ENCODE data around the gene DCAF15.
"Not testable (repeated sequence)": the region's sequence is repeated elsewhere in the genome, so short reads cannot be mapped to it uniquely, and the experiment has no call there.

DCAF15 gene

DNA sequence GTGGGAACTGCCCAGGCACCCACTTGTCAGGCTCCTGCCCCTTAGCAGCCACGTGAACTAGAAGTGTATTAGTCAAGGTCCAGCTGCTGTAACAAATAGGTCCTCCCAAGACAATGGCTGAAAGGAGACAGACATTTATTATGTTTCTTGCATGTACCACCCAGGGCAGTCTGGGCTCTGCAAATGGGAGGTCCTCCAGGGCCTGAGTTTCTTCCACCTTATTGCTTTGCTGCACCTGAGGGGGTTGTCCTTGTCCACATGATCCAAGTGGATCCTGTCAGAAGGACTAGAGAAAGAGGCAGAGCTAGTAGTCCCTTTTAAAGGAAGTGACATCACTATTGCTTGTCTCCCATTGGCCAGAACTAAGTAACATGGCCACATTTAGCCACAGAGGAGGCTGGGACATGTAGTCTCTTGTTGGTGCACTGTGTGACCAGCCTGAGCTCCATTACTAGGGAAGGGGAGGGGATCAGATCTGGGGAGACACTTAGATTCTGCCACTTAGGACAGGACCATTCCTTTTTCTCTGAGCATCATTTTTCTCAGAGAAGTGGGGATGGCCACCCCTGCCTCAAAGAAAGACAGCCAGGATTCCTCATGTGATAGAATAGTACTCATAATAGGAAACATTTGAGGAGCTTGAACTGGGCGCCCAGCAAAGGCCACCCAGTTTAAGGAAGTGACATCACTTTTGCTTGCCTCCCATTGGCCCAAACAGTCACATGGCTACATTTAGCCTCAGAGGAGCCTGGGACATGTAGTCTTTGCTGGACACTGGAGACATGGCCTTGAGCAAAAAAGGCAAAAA, 31.2 kb upstream of the DCAF15 start:
- Mint-ChIP-seq H3K4me1 (no peaks in the 10 kb centered on the region), H3K9me3 (peaks cover 0 to 3% of the 10 kb centered on the region in 2 donors), H3K27me3 (no peaks in the 10 kb centered on the region), H3K36me3 (peaks cover 53 to 58% of the 10 kb centered on the region in 2 donors), H3K4me3 (no peak overlapping the region), H3K27ac (no peak overlapping the region)
- peak; percentile 14 for DNase-seq
- ATAC-seq (replicated peaks): peak; percentile 91 to 95

DNA sequence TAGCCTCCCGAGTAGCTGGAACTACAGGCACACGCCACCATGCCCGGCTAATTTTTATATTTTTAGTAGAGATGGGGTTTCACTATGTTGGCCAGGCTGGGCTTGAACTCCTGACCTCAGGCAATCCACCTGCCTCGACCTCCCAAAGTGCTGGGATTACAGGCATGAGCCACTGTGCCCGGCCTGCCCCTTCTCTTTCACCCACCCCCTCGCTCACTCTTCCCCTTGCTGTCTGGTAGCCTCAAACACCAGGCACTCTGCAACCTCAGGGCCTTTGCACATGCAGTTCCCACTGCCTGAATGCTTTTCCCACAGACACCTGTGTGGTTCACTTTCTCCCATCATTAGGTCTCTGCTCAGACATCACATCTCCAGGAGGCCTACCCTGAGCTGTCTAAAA, 30.2 kb upstream of the DCAF15 start:
- not testable (repeated sequence) for DNase-seq; ATAC-seq (replicated peaks); H3K4me1 Mint-ChIP-seq; H3K27ac Mint-ChIP-seq; H3K27me3 Mint-ChIP-seq; H3K4me3 Mint-ChIP-seq; H3K9me3 Mint-ChIP-seq
- H3K36me3 Mint-ChIP-seq: peaks cover 60 to 64% of the 10 kb centered on the region in 2 donors

DNA sequence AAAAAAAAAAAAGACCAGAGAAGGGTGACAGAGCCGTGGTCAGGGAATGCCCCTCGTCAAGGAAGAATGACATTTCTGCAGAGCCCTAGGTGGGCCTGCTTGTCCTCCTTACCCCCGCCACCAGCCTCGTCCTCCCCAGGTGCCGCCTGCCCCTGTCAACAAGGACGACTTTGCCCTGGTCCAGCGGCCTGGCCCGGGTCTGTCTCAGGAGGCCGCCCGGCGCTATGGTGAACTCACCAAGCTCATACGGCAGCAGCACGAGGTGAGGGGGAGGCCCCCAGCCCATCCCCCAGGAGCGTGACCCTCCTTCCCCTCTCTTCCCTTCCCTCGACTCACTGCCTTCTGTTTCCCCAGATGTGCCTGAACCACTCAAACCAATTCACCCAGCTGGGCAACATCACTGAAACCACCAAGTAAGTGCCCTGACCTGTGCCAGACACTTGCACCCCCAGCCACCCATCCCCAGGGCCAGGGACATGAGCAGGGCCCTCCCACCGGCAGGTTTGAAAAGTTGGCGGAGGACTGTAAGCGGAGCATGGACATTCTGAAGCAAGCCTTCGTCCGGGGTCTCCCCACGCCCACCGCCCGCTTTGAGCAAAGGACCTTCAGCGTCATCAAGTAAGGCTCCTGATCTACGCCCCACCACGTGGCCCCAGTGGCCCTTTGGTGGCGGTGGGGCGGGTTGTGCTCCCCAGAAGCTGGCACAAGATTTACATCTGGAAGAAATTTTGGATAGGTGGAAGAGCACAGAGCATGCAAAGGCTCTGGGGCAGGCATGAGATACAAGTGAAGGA, 28.9 kb upstream of the DCAF15 start:
- Mint-ChIP-seq H3K27ac (no peak overlapping the region), H3K36me3 (peaks cover 63 to 71% of the 10 kb centered on the region in 2 donors), H3K4me3 (no peak overlapping the region), H3K9me3 (peaks cover 0 to 3% of the 10 kb centered on the region in 2 donors), H3K27me3 (no peaks in the 10 kb centered on the region), H3K4me1 (no peaks in the 10 kb centered on the region)
- DNase-seq (no peak), ATAC-seq (replicated peaks) (no peak)

DNA sequence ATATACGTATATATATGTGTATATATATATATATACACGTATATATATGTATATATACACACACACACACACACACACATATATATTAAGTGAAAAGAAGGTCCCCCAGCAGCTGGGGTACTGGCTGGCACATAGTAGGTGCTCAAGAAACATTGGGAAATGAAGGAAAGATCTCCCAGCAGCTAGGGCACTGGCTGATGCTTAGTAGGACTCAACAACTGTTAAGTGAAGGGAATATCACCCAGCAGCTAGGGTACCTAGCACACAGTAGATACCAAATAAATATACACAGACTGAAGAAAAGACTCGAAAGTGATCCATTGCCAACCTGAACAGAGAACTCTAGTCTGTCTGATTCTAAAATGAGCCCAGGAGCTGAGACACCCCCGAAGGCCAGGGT, 26.3 kb upstream of the DCAF15 start:
- Mint-ChIP-seq H3K4me3 (no peak overlapping the region), H3K27ac (no peak overlapping the region), H3K36me3 (peaks cover 48 to 58% of the 10 kb centered on the region in 2 donors), H3K27me3 (no peaks in the 10 kb centered on the region), H3K9me3 (peaks cover 0 to 3% of the 10 kb centered on the region in 2 donors), H3K4me1 (no peaks in the 10 kb centered on the region)
- no peak for DNase-seq
- no peak for ATAC-seq (replicated peaks)

DNA sequence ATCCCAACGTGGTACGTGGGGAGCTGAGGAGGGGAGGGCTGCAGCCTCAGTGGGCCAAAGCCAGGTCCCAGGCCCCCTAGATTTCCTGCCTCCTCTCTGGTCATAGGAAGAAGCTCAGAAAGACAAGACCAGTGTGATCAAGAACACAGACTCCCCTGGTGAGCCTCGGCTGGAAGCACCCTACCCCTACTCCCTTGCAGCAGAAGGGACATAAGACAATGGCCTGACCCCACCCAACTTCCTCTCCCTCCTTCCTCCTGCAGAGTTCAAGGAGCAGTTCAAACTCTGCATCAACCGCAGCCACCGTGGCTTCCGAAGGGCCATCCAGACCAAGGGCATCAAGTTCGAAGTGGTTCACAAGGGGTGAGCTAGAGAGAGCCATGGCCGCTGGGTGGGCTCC, 25.6 kb upstream of the DCAF15 start:
- Mint-ChIP-seq H3K4me3 (no peak overlapping the region), H3K4me1 (no peaks in the 10 kb centered on the region), H3K27ac (no peak overlapping the region), H3K27me3 (no peaks in the 10 kb centered on the region), H3K9me3 (no peaks in the 10 kb centered on the region), H3K36me3 (peaks cover 44 to 51% of the 10 kb centered on the region in 2 donors)
- DNase-seq (no peak), ATAC-seq (replicated peaks) (no peak)

DNA sequence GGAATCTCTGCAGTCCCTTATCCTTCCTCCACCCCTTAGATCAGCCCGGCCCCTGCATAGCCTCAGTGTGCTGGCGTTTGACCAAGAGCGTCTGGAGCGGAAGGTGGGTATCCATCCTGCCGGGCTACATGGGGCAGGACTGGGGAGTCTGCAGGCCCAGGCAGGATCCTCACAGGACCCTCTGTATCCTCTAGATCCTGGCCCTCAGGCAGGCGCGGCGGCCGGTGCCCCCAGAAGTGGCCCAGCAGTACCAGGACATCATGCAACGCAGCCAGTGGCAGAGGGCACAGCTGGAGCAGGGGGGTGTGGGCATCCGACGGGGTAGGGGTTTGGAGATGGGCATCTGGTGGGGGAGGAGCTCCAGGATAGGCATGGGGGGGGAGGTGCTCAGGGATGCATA, 23.0 kb upstream of the DCAF15 start:
- no peak for DNase-seq
- no peak for ATAC-seq (replicated peaks)
- Mint-ChIP-seq H3K36me3 (peaks cover 26 to 35% of the 10 kb centered on the region in 2 donors), H3K27ac (no peak overlapping the region), H3K27me3 (peaks cover 0 to under 1% of the 10 kb centered on the region in 2 donors), H3K4me3 (no peak overlapping the region), H3K4me1 (peaks cover under 1 to 3% of the 10 kb centered on the region in 2 donors), H3K9me3 (no peaks in the 10 kb centered on the region)

DNA sequence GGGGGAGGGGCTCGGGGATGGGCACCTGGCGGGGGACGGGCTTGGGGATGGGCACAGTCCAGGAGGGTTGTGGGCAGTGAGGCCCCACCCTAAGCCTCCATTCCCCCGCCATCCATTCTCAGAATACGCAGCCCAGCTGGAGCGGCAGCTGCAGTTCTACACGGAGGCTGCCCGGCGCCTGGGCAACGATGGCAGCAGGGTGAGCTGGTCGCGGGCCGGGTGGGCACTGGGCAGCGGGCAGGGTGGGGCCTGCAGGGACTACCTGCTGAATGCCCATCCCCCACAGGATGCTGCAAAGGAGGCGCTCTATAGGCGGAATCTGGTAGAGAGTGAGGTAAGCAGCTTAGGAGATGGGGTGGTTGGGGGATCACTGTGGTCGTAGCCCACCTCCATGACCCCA, 22.4 kb upstream of the DCAF15 start:
- Mint-ChIP-seq H3K4me3 (no peak overlapping the region), H3K36me3 (peaks cover 22 to 30% of the 10 kb centered on the region in 2 donors), H3K27me3 (peaks cover 4 to 7% of the 10 kb centered on the region in 2 donors), H3K4me1 (peaks cover 3 to 5% of the 10 kb centered on the region in 2 donors), H3K9me3 (no peaks in the 10 kb centered on the region), H3K27ac (no peak overlapping the region)
- ATAC-seq (replicated peaks): no peak
- no peak for DNase-seq

DNA sequence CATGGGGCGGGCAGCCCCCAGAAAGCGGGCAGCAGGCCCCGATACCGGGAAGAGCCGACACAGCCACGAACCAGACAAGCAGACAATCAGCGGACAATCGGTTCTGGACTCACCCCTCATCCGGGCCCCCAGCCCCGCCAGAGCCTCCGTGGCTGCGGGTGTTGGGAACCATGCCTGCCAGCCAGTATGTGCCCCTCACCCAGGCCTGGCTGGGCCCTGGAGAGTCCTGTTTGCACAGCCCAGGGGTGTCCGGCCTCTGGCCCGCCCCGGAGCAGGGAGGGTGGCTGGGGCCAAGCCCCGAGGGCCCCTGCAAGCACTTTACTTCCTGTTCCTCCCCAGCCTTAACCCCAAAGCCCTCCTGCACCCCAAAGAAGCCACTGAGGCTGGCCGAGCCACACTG, 21.9 kb upstream of the DCAF15 start:
- Mint-ChIP-seq H3K4me3 (no peak overlapping the region), H3K36me3 (peaks cover 19 to 26% of the 10 kb centered on the region in 2 donors), H3K4me1 (peaks cover 3 to 5% of the 10 kb centered on the region in 2 donors), H3K27ac (no peak overlapping the region), H3K9me3 (no peaks in the 10 kb centered on the region), H3K27me3 (peaks cover 8% of the 10 kb centered on the region in 2 donors)
- ATAC-seq (replicated peaks) (no peak), DNase-seq (no peak)

DNA sequence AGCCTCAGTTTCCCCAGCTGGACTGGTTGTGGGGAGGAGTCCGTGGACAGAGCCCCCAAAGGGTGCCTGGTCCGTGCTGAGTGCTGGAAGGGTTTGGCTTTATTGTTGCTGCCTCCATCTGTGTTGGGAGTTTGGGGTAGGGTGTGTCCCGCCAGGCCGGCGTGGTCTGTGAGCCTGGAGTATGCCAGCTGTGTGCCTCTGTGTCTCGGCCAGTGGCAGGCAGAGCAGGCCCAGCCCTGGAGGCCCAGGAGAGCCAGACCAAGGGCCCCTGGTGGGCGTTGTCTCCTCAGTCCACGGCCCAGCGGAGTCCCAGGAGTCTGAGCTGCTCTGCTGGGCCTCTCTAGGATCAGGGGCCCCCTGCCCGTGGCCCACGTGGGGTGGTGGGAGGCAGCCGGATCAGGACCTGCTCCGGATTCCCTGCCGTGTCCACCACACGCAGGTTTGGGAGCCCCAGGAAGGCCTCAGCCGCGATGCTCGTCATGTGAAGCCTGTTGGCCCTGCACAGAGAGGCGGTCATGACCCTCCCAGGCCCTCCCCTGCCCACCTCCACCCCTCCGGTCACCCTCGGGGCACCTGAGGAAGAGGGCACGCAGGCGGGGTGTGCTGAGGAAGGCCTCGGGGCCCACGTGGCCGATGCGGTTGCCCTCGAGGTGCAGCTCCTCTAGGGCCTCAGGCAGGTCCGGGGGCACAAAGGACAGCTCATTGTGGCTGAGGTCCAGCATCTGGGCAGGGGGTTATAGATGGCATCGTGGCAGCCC, 20.7 kb upstream of the DCAF15 start:
- peaks cover 16 to 23% of the 10 kb centered on the region in 2 donors for H3K36me3 Mint-ChIP-seq
- H3K27me3 Mint-ChIP-seq: peaks cover 14 to 16% of the 10 kb centered on the region in 2 donors
- no peak for ATAC-seq (replicated peaks)
- no peak for DNase-seq
- no peak overlapping the region for H3K4me3 Mint-ChIP-seq
- peaks cover 3 to 5% of the 10 kb centered on the region in 2 donors for H3K4me1 Mint-ChIP-seq
- no peaks in the 10 kb centered on the region for H3K9me3 Mint-ChIP-seq
- H3K27ac Mint-ChIP-seq: no peak overlapping the region

DNA sequence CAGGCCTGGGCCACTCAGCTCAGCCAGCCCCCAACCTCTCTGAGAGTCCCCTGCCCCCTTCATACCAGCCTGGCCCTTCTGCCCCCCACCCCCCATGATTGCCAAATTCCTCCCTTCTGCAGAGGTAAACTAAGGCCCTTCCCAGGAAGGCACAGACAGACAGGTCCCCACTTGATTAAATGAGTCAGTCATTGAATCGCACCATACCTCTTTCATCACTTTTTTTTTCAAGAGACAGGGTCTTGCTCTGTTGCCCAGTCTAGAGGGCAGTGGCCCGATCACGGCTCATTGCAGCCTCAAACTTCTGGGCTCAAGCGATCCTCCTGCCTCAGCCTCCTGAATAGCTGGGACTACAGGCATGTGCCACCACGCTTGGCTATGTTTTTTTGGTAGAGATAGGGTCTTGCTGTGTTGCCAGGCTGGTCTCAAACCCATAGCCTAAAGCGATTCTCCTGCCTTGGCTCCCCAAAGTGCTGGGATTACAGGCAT, 20.1 kb upstream of the DCAF15 start:
- H3K9me3 Mint-ChIP-seq: no peaks in the 10 kb centered on the region
- H3K4me3 Mint-ChIP-seq: no peak overlapping the region

DNA sequence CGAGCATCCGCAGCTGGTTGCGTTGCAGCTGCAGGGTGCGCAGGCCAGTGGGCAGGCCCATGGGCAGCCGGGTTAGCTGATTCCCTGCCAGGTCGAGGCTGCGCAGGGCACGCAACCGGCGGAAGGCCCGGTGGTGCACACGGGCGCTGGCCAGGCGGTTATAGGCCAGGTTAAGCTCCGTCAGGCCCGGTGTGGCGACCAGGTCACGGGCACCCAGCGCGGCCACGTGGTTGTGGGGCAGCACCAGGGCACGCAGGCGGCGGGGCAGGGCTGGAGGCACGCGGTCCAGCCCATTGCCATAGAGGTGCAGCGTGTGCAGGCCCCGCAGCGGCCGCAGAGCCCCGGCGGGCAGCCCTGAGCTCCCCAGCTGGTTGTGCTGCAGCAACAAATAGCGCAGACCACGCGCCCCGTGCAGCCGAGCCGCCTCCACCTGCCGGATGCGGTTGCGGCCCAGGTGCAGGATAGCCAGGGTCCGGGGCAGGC, 19.4 kb upstream of the DCAF15 start:
- peaks cover 5% of the 10 kb centered on the region in 2 donors for H3K4me1 Mint-ChIP-seq
- ATAC-seq (replicated peaks) (no peak), DNase-seq (no peak)
- H3K4me3 Mint-ChIP-seq: no peak overlapping the region
- H3K36me3 Mint-ChIP-seq: peaks cover 9 to 12% of the 10 kb centered on the region in 2 donors
- H3K27me3 Mint-ChIP-seq: peaks cover 21 to 24% of the 10 kb centered on the region in 2 donors
- H3K9me3 Mint-ChIP-seq: no peaks in the 10 kb centered on the region
- H3K27ac Mint-ChIP-seq: no peak overlapping the region

More for the DNA sequence above, 20.1 kb upstream of the DCAF15 start:
- peaks cover 3 to 5% of the 10 kb centered on the region in 2 donors for H3K4me1 Mint-ChIP-seq
- no peak for ATAC-seq (replicated peaks)
- peaks cover 15 to 17% of the 10 kb centered on the region in 2 donors for H3K27me3 Mint-ChIP-seq
- no peak for DNase-seq
- peaks cover 10 to 17% of the 10 kb centered on the region in 2 donors for H3K36me3 Mint-ChIP-seq
- H3K27ac Mint-ChIP-seq: no peak overlapping the region

DNA sequence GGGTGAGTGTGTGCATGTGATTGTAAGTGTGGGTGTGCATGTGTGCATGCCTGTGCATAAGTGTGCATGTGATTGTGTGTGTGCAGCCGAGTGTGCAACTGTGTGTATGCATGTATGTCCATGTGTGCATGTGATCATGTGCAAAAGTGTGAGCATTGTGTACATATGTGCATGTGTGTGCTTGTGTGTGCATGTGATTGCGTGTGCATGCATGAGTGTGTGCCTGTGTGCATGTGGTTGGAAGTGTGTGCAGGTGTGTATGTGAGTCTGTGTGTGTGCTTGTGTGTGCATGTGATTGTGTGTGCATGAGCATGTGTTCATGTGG, 17.6 kb upstream of the DCAF15 start:
- Mint-ChIP-seq H3K36me3 (peaks cover 5 to 6% of the 10 kb centered on the region in 2 donors), H3K27me3 (peaks cover 21 to 24% of the 10 kb centered on the region in 2 donors), H3K4me3 (no peak overlapping the region), H3K27ac (no peak overlapping the region), H3K9me3 (no peaks in the 10 kb centered on the region), H3K4me1 (peaks cover 5% of the 10 kb centered on the region in 2 donors)
- DNase-seq (no peak), ATAC-seq (replicated peaks) (no peak)

DNA sequence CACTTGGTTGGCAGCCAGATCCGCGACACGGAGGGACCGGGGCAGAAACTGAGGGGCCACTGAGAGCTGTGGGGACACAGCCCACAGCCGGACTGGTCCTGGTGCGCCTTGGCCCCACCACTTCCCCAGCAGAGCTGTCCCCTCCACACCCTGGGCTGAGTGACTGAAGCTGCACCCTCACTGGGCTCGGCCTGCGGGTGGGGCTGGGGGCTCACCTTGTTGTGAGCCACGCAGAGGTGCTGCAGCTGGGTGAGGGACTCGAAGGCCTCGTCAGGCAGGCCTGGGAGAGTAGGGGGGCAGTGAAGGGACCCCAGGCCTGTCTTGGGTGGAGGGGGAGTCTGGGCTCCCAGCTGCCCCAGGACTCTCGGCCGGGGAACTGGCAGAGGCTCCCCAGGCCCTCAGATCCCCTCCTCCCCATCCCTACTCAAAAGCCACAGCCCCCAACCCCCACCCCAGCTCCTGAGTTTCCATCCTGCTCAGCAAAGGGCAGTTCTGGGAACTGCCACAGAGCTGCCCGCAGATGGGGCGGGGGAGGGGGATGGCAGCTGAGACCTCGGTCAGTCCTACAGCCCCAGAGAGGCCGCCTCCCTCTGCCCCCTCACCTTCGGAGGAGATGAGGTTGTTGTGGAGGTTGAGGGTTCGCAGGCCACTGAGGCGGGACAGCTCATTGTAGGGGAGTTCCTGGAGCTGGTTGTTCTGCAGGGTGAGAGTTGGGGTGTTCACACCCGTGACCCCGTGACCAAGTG, 16.4 kb upstream of the DCAF15 start:
- H3K27ac Mint-ChIP-seq: no peak overlapping the region
- ATAC-seq (replicated peaks) (no peak), DNase-seq (no peak)
- H3K4me3 Mint-ChIP-seq: no peak overlapping the region
- no peaks in the 10 kb centered on the region for H3K9me3 Mint-ChIP-seq
- peaks cover 5% of the 10 kb centered on the region in 2 donors for H3K4me1 Mint-ChIP-seq
- peaks cover 21 to 24% of the 10 kb centered on the region in 2 donors for H3K27me3 Mint-ChIP-seq
- H3K36me3 Mint-ChIP-seq: peaks cover 3 to 6% of the 10 kb centered on the region in 2 donors

Data from stimulated activated naive B cell treated with anti-CD40 and anti-IgM and Interleukin-4, amounts not matched to agents 10 μg/mL and 1 μg/mL and 100 μg/mL, for 72 hours (primary cell).